ENCODE measurements around the gene ZNF622.

The ZNF622 gene

DNA sequence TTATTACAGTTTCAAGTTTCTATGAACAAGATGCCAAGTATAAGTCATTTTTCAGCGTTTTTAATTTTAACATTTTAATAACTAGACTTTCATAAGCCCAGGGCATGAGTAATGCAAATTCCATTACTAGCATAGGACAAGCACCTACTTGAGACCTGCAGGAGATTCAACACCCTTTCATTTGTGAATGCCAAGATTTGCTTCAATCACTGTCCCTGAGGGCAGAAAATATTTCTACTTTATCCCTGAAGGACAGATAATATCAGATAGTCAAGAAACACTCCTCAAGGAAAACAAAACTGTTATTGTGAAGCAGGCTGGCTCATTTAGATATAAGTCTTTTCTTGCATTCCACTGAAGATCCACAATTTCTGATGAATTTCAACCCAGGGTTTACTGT is 27.7 kb upstream of the ZNF622 start:
- no peaks in the 10 kb centered on the region for H3K4me1 ChIP-seq (ENCODE audit: insufficient read depth, low read length)
- no peak overlapping the region for H3K27ac ChIP-seq (ENCODE audit: low read length)
- H3K36me3 ChIP-seq (ENCODE audit: insufficient read depth, low read depth, low read length) = no peaks in the 10 kb centered on the region
- no peaks in the 10 kb centered on the region for H3K27me3 ChIP-seq (ENCODE audit: insufficient read depth, low read length)
- peaks cover 27% of the 10 kb centered on the region for H3K9me3 ChIP-seq (ENCODE audit: insufficient read depth, low read depth, low read length)
- no peak overlapping the region for H3K4me3 ChIP-seq (ENCODE audit: low read length)
- no peak overlapping the region for H3K9ac ChIP-seq (ENCODE audit: low read depth, low read length)

DNA sequence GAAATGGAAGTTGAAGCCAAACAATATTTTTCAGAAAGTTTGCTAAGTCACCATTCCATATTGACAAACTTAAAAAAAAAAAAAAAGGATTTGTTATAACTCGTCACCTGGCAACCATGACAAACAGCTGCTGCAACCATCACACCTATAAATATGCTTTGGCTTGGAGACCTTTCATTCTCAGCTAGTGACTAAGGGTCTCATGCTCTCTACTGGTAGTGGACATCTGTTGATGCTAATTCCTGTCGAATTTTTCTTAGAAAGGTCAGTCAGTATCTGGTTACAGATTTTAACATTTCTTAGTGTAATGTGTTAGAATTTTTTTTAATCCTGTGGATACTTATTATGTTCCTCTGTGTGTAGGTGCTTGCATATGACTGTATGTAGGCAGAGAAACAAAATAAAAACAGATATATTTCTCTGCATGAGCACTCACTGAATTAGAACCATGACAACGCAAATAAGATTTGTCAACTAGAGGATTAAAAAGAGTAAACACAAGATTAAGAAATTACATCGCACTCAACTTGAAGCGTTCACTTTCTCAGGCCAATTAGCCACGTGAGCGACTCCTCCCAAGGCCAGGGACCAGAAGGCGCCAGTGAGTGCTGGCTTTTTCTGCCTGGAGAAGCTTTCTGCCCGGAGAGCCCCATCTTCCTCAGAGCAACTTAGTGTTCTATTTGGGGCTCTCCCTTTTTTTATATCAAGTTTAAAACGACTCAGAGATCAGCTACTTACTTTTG is 27.0 kb upstream of the ZNF622 start:
- H3K27me3 ChIP-seq (ENCODE audit: insufficient read depth, low read length) = no peaks in the 10 kb centered on the region
- H3K4me1 ChIP-seq (ENCODE audit: insufficient read depth, low read length) = no peaks in the 10 kb centered on the region
- no peaks in the 10 kb centered on the region for H3K36me3 ChIP-seq (ENCODE audit: insufficient read depth, low read depth, low read length)
- H3K9me3 ChIP-seq (ENCODE audit: insufficient read depth, low read depth, low read length) = peaks cover 26% of the 10 kb centered on the region
- H3K9ac ChIP-seq (ENCODE audit: low read depth, low read length) = no peak overlapping the region
- H3K27ac ChIP-seq (ENCODE audit: low read length) = no peak overlapping the region
- no peak overlapping the region for H3K4me3 ChIP-seq (ENCODE audit: low read length)

DNA sequence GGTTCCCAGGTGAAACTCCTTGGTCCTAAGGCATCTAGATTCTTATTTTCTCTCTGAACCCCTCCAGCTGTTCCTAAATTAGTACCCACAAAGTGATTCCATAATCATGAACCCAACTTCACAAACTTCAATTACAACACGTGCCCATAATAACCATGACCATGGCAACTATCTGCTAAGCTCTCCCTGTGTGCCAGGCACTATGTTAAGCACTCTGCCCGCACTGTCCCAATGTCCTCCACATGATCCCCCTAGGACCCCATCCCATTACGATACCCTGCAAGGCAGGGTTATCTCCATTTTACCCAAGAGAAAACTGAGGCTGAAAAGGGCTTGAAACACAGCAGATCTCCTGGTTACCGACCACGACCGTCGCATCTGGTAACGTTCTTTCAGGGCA is 25.3 kb upstream of the ZNF622 start:
- Histone ChIP-seq H3K4me3 (ENCODE audit: low read length) (no peak overlapping the region), H3K9me3 (ENCODE audit: insufficient read depth, low read depth, low read length) (peaks cover 18% of the 10 kb centered on the region), H3K9ac (ENCODE audit: low read depth, low read length) (no peak overlapping the region), H3K4me1 (ENCODE audit: insufficient read depth, low read length) (no peaks in the 10 kb centered on the region), H3K36me3 (ENCODE audit: insufficient read depth, low read depth, low read length) (no peaks in the 10 kb centered on the region), H3K27ac (ENCODE audit: low read length) (no peak overlapping the region), H3K27me3 (ENCODE audit: insufficient read depth, low read length) (no peaks in the 10 kb centered on the region)

DNA sequence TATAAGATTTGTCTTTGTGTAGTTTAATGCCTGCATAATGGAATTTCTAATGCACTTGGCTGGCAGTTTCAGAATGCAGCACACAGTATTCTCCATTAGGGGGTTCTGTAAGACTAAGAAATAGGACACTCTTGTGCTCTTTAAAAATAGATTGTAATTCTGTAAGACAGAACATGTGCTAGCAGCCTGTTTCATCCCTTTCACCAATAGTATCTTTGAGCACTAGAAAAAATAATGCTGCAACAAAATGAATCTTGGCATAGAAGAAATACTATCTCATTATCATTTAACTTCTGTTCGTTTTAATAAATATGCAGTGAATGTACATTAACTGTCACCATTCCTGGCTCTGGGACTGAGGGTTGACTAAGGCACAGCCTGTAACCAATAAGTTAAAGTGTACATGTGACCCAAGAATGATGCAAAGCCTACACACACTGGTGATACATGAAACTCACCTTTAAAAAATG is 23.8 kb upstream of the ZNF622 start:
- H3K9me3 ChIP-seq (ENCODE audit: insufficient read depth, low read depth, low read length) = peaks cover 2% of the 10 kb centered on the region; the same call in 1 of the 2 replicates
- H3K27ac ChIP-seq (ENCODE audit: low read length) = no peak overlapping the region
- H3K4me1 ChIP-seq (ENCODE audit: insufficient read depth, low read length) = no peaks in the 10 kb centered on the region
- H3K4me3 ChIP-seq (ENCODE audit: low read length) = no peak overlapping the region
- H3K9ac ChIP-seq (ENCODE audit: low read depth, low read length) = no peak overlapping the region
- H3K27me3 ChIP-seq (ENCODE audit: insufficient read depth, low read length) = no peaks in the 10 kb centered on the region
- H3K36me3 ChIP-seq (ENCODE audit: insufficient read depth, low read depth, low read length) = no peaks in the 10 kb centered on the region

DNA sequence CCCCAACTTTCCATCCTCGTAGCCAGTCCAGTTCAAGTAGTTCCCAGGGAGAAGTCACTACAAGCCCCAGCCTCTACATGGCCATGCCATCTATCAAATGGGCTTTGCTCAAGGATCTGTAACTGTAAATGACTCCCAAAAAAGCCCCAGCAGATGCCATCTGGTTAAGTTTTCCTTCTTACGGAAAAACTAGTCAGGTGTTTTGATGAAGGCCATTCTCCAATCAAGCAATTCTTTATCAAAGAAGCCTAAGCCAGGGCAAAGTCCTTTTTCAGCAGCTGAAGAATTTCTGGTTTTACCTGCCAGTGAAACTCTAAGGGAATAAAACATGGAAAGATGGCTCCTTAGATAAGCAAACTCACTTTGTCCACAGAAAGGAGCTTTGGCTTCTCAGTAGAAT is 21.9 kb upstream of the ZNF622 start:
- Histone ChIP-seq H3K27me3 (ENCODE audit: insufficient read depth, low read length) (no peaks in the 10 kb centered on the region), H3K9ac (ENCODE audit: low read depth, low read length) (no peak overlapping the region), H3K36me3 (ENCODE audit: insufficient read depth, low read depth, low read length) (no peaks in the 10 kb centered on the region)

DNA sequence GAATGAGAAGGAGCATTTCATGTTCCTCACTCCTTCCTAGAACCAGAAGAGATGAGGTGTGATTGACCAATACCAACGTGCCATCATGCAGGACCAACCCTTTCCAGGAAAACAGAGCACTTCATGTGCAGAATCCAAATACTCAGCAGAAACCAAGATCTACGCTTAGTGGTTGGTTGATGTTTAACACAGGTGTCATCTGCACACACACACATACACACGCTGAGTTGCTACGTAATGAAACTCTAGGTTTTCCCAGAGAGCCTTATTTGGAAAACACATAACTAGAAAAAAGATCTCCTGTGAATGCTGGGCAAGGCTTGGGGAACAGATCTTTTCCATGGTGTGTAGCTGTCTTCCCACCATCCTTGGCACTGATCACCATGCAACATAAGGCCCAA is 21.1 kb upstream of the ZNF622 start:
- no peak overlapping the region for H3K27ac ChIP-seq (ENCODE audit: low read length)
- H3K27me3 ChIP-seq (ENCODE audit: insufficient read depth, low read length) = no peaks in the 10 kb centered on the region
- H3K9me3 ChIP-seq (ENCODE audit: insufficient read depth, low read depth, low read length) = no peaks in the 10 kb centered on the region
- H3K4me3 ChIP-seq (ENCODE audit: low read length) = no peak overlapping the region
- no peaks in the 10 kb centered on the region for H3K4me1 ChIP-seq (ENCODE audit: insufficient read depth, low read length)
- no peak overlapping the region for H3K9ac ChIP-seq (ENCODE audit: low read depth, low read length)
- H3K36me3 ChIP-seq (ENCODE audit: insufficient read depth, low read depth, low read length) = no peaks in the 10 kb centered on the region

More for the DNA sequence above, 21.9 kb upstream of the ZNF622 start:
- Histone ChIP-seq H3K4me1 (ENCODE audit: insufficient read depth, low read length) (no peaks in the 10 kb centered on the region), H3K9me3 (ENCODE audit: insufficient read depth, low read depth, low read length) (no peaks in the 10 kb centered on the region), H3K4me3 (ENCODE audit: low read length) (no peak overlapping the region), H3K27ac (ENCODE audit: low read length) (no peak overlapping the region)

DNA sequence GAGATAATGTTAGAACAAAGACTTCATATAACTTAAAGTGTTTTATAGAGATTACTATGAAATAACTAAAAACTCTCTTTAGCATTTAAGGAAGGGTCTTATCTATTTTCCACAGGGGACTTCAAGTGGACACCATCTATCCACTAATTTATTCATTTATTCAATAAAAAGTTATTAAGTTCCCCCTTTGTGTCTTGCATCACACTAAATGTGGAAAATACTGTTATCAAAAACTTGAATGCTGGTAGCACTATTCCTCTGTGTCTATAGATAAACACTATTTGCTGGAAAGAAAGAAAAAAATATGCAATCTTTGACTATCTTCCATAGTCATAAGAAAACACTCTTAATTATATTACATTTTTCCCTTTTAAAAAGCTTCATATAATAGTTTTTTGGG is 20.1 kb upstream of the ZNF622 start:
- Histone ChIP-seq H3K9ac (ENCODE audit: low read depth, low read length) (no peak overlapping the region), H3K27ac (ENCODE audit: low read length) (no peak overlapping the region), H3K9me3 (ENCODE audit: insufficient read depth, low read depth, low read length) (no peaks in the 10 kb centered on the region), H3K27me3 (ENCODE audit: insufficient read depth, low read length) (no peaks in the 10 kb centered on the region), H3K4me3 (ENCODE audit: low read length) (no peak overlapping the region), H3K4me1 (ENCODE audit: insufficient read depth, low read length) (no peaks in the 10 kb centered on the region), H3K36me3 (ENCODE audit: insufficient read depth, low read depth, low read length) (no peaks in the 10 kb centered on the region)

DNA sequence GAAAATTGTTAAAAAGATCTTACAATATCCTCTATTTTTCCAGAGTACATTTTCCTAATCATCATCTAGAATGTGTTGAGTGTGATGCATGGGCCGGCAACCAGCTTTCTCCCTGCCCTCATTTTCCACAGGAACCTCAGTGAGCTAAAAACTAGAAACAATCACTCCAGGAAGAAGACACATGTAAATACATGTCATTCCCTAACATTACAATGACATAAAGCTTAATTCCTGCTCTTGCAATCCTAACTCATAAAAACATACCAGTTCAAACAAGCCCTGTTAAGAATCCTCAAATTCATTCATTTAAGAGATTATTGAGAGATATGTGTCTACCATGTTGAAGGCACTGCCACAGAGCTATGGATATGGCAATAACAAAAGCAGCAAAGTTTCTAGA is 18.5 kb upstream of the ZNF622 start:
- Histone ChIP-seq H3K36me3 (ENCODE audit: insufficient read depth, low read depth, low read length) (no peaks in the 10 kb centered on the region), H3K4me3 (ENCODE audit: low read length) (no peak overlapping the region), H3K27ac (ENCODE audit: low read length) (no peak overlapping the region), H3K4me1 (ENCODE audit: insufficient read depth, low read length) (no peaks in the 10 kb centered on the region), H3K27me3 (ENCODE audit: insufficient read depth, low read length) (no peaks in the 10 kb centered on the region), H3K9ac (ENCODE audit: low read depth, low read length) (no peak overlapping the region), H3K9me3 (ENCODE audit: insufficient read depth, low read depth, low read length) (no peaks in the 10 kb centered on the region; the same call in 1 of the 2 replicates)

DNA sequence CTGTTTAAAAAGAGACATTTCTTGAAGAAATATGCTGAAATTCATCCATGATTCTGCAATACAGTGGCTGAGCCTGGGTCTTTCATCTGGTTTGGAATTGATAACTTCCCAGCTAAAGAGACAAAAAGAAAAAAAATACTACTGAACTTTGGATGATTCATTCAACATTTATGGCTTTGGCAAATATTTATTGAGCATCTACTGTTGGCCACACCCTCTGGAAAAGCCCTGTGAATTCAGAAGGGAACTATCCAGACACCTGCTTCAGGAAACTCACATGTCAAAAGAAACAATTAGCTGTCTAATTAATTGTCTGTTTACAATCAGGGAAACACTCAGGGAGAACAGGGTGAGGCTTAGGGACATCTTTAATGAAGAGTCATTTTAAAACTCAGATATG is 17.8 kb upstream of the ZNF622 start:
- no peaks in the 10 kb centered on the region for H3K4me1 ChIP-seq (ENCODE audit: insufficient read depth, low read length)
- H3K27me3 ChIP-seq (ENCODE audit: insufficient read depth, low read length) = no peaks in the 10 kb centered on the region

DNA sequence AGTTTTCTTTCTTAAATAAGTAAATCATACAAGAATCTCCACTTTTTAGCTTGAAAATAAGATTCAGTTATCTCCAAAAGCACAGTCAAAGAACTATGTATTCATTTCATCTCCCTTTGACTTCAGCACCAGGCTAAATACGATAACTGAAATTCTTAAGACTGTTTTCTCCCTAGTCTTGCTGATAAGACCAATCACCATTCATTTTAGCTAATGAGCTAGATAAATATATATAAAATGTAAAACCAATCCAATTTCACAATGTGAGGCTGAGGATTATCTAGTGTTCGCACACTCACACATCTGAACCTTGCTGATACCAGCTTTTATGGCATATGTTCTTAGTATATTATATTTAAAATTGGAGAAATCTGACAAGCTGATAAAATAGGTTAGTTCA is 17.3 kb upstream of the ZNF622 start:
- H3K4me1 ChIP-seq (ENCODE audit: insufficient read depth, low read length) = no peaks in the 10 kb centered on the region
- no peaks in the 10 kb centered on the region for H3K36me3 ChIP-seq (ENCODE audit: insufficient read depth, low read depth, low read length)
- H3K9ac ChIP-seq (ENCODE audit: low read depth, low read length) = no peak overlapping the region
- H3K27me3 ChIP-seq (ENCODE audit: insufficient read depth, low read length) = no peaks in the 10 kb centered on the region
- no peak overlapping the region for H3K27ac ChIP-seq (ENCODE audit: low read length)
- H3K9me3 ChIP-seq (ENCODE audit: insufficient read depth, low read depth, low read length) = no peaks in the 10 kb centered on the region; the same call in 1 of the 2 replicates
- no peak overlapping the region for H3K4me3 ChIP-seq (ENCODE audit: low read length)

More for the DNA sequence above, 17.8 kb upstream of the ZNF622 start:
- Histone ChIP-seq H3K4me3 (ENCODE audit: low read length) (no peak overlapping the region), H3K27ac (ENCODE audit: low read length) (no peak overlapping the region), H3K9ac (ENCODE audit: low read depth, low read length) (no peak overlapping the region), H3K9me3 (ENCODE audit: insufficient read depth, low read depth, low read length) (no peaks in the 10 kb centered on the region; the same call in 1 of the 2 replicates), H3K36me3 (ENCODE audit: insufficient read depth, low read depth, low read length) (no peaks in the 10 kb centered on the region)

DNA sequence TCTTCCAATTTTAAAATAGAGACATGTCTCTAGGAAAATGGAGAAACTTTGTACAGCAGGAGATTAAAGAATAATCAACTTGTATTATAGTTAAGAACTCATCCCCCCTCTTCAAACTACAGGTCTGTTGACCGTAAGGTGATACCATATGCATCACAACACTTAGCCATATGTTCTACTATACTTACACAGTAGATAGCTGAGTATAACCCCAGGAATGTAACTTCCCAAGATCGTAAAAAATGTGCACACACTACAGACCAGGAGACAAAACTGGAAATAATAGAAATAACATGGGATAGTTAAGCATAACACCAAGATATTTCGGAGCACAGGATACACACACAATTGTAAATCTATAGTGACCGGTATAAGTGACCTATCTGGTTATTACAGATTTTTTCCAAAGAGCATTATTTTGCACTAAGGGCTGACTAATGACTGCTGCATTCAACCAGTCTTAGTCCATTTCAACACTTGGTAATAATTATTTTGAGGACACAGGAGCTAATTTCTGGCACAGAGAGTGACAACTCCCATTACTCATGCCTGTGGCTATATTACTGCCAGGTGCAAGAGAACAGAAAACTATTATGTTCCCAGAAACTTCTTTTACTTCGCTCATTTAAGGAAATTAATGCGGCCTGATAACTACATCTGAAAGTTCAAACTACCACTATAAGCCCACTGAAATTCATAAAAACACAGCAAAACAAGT is 15.4 kb upstream of the ZNF622 start:
- Histone ChIP-seq H3K9me3 (ENCODE audit: insufficient read depth, low read depth, low read length) (no peaks in the 10 kb centered on the region; the same call in 1 of the 2 replicates), H3K4me1 (ENCODE audit: insufficient read depth, low read length) (no peaks in the 10 kb centered on the region), H3K9ac (ENCODE audit: low read depth, low read length) (no peak overlapping the region), H3K4me3 (ENCODE audit: low read length) (no peak overlapping the region), H3K27me3 (ENCODE audit: insufficient read depth, low read length) (no peaks in the 10 kb centered on the region), H3K27ac (ENCODE audit: low read length) (no peak overlapping the region), H3K36me3 (ENCODE audit: insufficient read depth, low read depth, low read length) (no peaks in the 10 kb centered on the region)

DNA sequence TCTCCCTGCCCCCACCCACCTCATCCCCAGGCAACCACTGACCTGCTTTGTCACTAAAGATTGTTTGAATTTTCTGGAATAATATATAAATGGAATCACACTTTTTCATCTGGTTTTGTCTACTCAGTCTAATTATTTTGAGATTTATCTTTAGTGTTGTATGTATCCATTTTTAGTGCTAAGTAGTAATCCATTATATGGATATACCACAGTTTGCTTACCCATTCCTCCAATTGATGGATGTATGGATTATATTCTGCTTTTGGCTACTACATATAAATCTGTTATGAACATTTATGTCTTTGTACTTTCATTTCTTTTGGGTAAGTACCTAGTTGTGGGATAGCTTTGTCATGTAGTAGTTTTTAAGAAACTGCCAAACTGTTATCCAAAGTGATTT is 14.5 kb upstream of the ZNF622 start:
- no peak overlapping the region for H3K9ac ChIP-seq (ENCODE audit: low read depth, low read length)
- H3K9me3 ChIP-seq (ENCODE audit: insufficient read depth, low read depth, low read length) = no peaks in the 10 kb centered on the region; the same call in 1 of the 2 replicates
- H3K4me3 ChIP-seq (ENCODE audit: low read length) = no peak overlapping the region
- no peaks in the 10 kb centered on the region for H3K36me3 ChIP-seq (ENCODE audit: insufficient read depth, low read depth, low read length)
- H3K4me1 ChIP-seq (ENCODE audit: insufficient read depth, low read length) = no peaks in the 10 kb centered on the region
- no peak overlapping the region for H3K27ac ChIP-seq (ENCODE audit: low read length)
- no peaks in the 10 kb centered on the region for H3K27me3 ChIP-seq (ENCODE audit: insufficient read depth, low read length)
